Small intestine (tissue), 16 donors: Measurements from ENCODE around the gene NPNT. TPM values are rescaled to one million over a fixed set of nuclear protein-coding genes. Genes with fewer than 3 reads are reported as not detected.
"Not testable (repeated sequence)": the region's sequence is repeated elsewhere in the genome, so short reads cannot be mapped to it uniquely, and the experiment has no call there.

ENCODE experiments used
- DNase-seq, 2 donors: peaks; one replicate each; pipeline versions ENCODE4 v3.0.0 to v3.0.0-alpha.2; 2013
- FAIRE-seq: peaks from 2 replicates; lab custom pipeline; 2012; peaks lifted over from hg19 to GRCh38; lab: Jason Lieb, UNC
- H3K27ac ChIP-seq, 3 donors: one replicate each; pipeline ENCODE4 v1.5.1; 2013; ENCODE audit warnings: low read length in 2 of 3, mild to moderate bottlenecking in 2 of 3, control low read depth in 1 of 3, inconsistent platforms in 1 of 3, low read depth in 1 of 3, moderate library complexity in 1 of 3
- H3K27me3 ChIP-seq, 3 donors: one replicate each; pipeline ENCODE4 v1.6.1; 2013; ENCODE audit warnings: low read length in 3 of 3, inconsistent platforms in 1 of 3; ENCODE audit not compliant: control insufficient read depth in 3 of 3, insufficient read depth in 3 of 3
- H3K36me3 ChIP-seq, 3 donors: one replicate each; pipeline ENCODE4 v1.6.1; 2013; ENCODE audit warnings: low read length in 3 of 3, inconsistent platforms in 1 of 3, low read depth in 1 of 3, mild to moderate bottlenecking in 1 of 3, moderate library complexity in 1 of 3; ENCODE audit not compliant: control insufficient read depth in 3 of 3, insufficient read depth in 2 of 3
- H3K4me1 ChIP-seq, 3 donors: one replicate each; pipeline ENCODE4 v1.6.1; 2013; ENCODE audit warnings: low read length in 2 of 3, inconsistent platforms in 1 of 3, low read depth in 1 of 3, mild to moderate bottlenecking in 1 of 3, moderate library complexity in 1 of 3; ENCODE audit not compliant: control insufficient read depth in 3 of 3, insufficient read depth in 2 of 3
- H3K4me3 ChIP-seq, 3 donors: one replicate each; pipeline ENCODE4 v1.5.1; 2013; ENCODE audit warnings: low read length in 3 of 3, control low read depth in 1 of 3, inconsistent platforms in 1 of 3, low read depth in 1 of 3, mild to moderate bottlenecking in 1 of 3, moderate library complexity in 1 of 3
- H3K9me3 ChIP-seq, 2 donors: one replicate each; pipeline ENCODE4 v1.6.1; 2013; ENCODE audit warnings: low read depth in 1 of 2, low read length in 1 of 2; ENCODE audit not compliant: control insufficient read depth in 2 of 2, insufficient read depth in 1 of 2
- WGBS, 3 donors: extraction: QIAGEN DNeasy Blood & Tissue Kit; methylation state at CpG; one replicate each; pipeline ENCODE4 v1.1.7; 2013; 5-methylcytosine and 5-hydroxymethylcytosine counted together
- long read RNA-seq, 10 donors: transcript quantifications; one replicate each; lab custom pipeline, GENCODE V29; 2026
- polyA plus RNA-seq, 4 donors: library from polyadenylated mRNA; stranded (reverse) in 3 of 4; unstranded in 1 of 4; fragments of 200-250 nt in 3 of 4; fragments of 120-200 nt in 1 of 4; gene quantifications; one replicate each; pipeline versions ENCODE4 v1.2.1 to v1.2.3, GENCODE V29; 2013
- donor health status: healthy with polysubstance abuse.
- donor health status: control.
- donor health status: control.
- donor health status: Bipolar disorder and iron deficiency.
- donor health status: healthy.

The NPNT gene
- polyA plus RNA-seq, result 100 to 1,000 TPM in 2 of 4 donors, 10 to 100 TPM in 2; 28.9 to 206 (median 113) TPM
- long read RNA-seq, donor 1, full-length matches to known transcripts, result 6 of 23 reads
- long read RNA-seq, donor 1, partial matches to known transcripts, result 17 of 23 reads
- long read RNA-seq, donor 1, other reads (novel, unspliced or antisense), result 0 of 23 reads
- long read RNA-seq, donor 2, full-length matches to known transcripts, result 6 of 6 reads
- long read RNA-seq, donor 2, partial matches to known transcripts, result 0 of 6 reads
- long read RNA-seq, donor 2, other reads (novel, unspliced or antisense), result 0 of 6 reads
- long read RNA-seq, donor 3, full-length matches to known transcripts, result 1 of 10 reads
- long read RNA-seq, donor 3, partial matches to known transcripts, result 9 of 10 reads
- long read RNA-seq, donor 3, other reads (novel, unspliced or antisense), result 0 of 10 reads
- long read RNA-seq, donor 4, result 0 reads
- long read RNA-seq, donor 5, full-length matches to known transcripts, result 1 of 1 reads
- long read RNA-seq, donor 5, partial matches to known transcripts, result 0 of 1 reads
- long read RNA-seq, donor 5, other reads (novel, unspliced or antisense), result 0 of 1 reads
- long read RNA-seq, donor 6, full-length matches to known transcripts, result 4 of 10 reads
- long read RNA-seq, donor 6, partial matches to known transcripts, result 6 of 10 reads
- long read RNA-seq, donor 6, other reads (novel, unspliced or antisense), result 0 of 10 reads
- long read RNA-seq, donor 7, full-length matches to known transcripts, result 12 of 36 reads
- long read RNA-seq, donor 7, partial matches to known transcripts, result 24 of 36 reads
- long read RNA-seq, donor 7, other reads (novel, unspliced or antisense), result 0 of 36 reads
- long read RNA-seq, donor 8, full-length matches to known transcripts, result 1 of 1 reads
- long read RNA-seq, donor 8, partial matches to known transcripts, result 0 of 1 reads
- long read RNA-seq, donor 8, other reads (novel, unspliced or antisense), result 0 of 1 reads
- long read RNA-seq, donor 9, partial matches to known transcripts, result 5 of 5 reads
- long read RNA-seq, donor 9, other reads (novel, unspliced or antisense), result 0 of 5 reads
- long read RNA-seq, donor 10, full-length matches to known transcripts, result 5 of 82 reads
- long read RNA-seq, donor 10, partial matches to known transcripts, result 77 of 82 reads
- long read RNA-seq, donor 10, other reads (novel, unspliced or antisense), result 0 of 82 reads

- Histone ChIP-seq H3K9me3 (no peaks in the 10 kb centered on the region), H3K4me1 (peaks cover 0 to 23% (median 3%) of the 10 kb centered on the region in 3 donors), H3K4me3 (peak within 1 kb of the TSS; percentile 51 to 83 (median 70)), H3K36me3 (peaks cover 0 to 3% (median 0%) of the 10 kb centered on the region in 3 donors), H3K27me3 (no peaks in the 10 kb centered on the region), H3K27ac (peak within 1 kb of the TSS; percentile 69 to 92 (median 78))
- DNase-seq (peak; percentile 54 to 92), FAIRE-seq (no peak)
- 1 to 4% (median 3%) methylated on average over 29 to 56 of the region's 56 CpGs for WGBS, 3 donors
Measured at GRCh38 chr4:105894660-105895582, at the start of gene NPNT. Gene NPNT, plus strand, starts transcription at chr4:105895471. Its CDS starts 182 bp downstream, at chr4:105895653.

GRCh38 chr4:105845559-105845958, 49.7 kb upstream of the NPNT start:
- Histone ChIP-seq H3K27ac (no peak overlapping the region), H3K4me3 (no peak overlapping the region), H3K27me3 (no peaks in the 10 kb centered on the region), H3K36me3 (peaks cover 0 to 2% (median 0%) of the 10 kb centered on the region in 3 donors), H3K9me3 (no peaks in the 10 kb centered on the region), H3K4me1 (peaks cover 2 to 4% (median 2%) of the 10 kb centered on the region in 3 donors)
- FAIRE-seq, result no peak
- DNase-seq, result no peak
- 88 to 91% (median 89%) methylated on average over 3 of the region's 3 CpGs for WGBS, 3 donors

- not testable (repeated sequence) for H3K36me3 ChIP-seq, H3K9me3 ChIP-seq, H3K4me3 ChIP-seq, H3K27ac ChIP-seq, H3K4me1 ChIP-seq, DNase-seq, H3K27me3 ChIP-seq, FAIRE-seq
- WGBS, 3 donors, result 78 to 88% (median 87%) methylated on average over 6 of the region's 6 CpGs
Measured at GRCh38 chr4:105848359-105848758, 46.9 kb upstream of the NPNT start.

GRCh38 chr4:105851196-105851595, 44.1 kb upstream of the NPNT start:
- H3K36me3 ChIP-seq, result peaks cover 0 to 2% (median 0%) of the 10 kb centered on the region in 3 donors
- no peaks in the 10 kb centered on the region for H3K27me3 ChIP-seq
- H3K27ac ChIP-seq, result peak overlapping the region in 2 of 3 donors; percentile 61 to 86
- H3K9me3 ChIP-seq, result peaks cover 0 to 3% of the 10 kb centered on the region in 2 donors
- DNase-seq (peak; percentile 60 to 90), FAIRE-seq (no peak)
- WGBS, 3 donors, result 12 to 63% (median 50%) methylated on average over 3 of the region's 3 CpGs
- peaks cover 2 to 7% (median 2%) of the 10 kb centered on the region in 3 donors for H3K4me1 ChIP-seq
- H3K4me3 ChIP-seq, result no peak overlapping the region

- not testable (repeated sequence) for H3K9me3 ChIP-seq, H3K4me1 ChIP-seq, DNase-seq, H3K27me3 ChIP-seq, H3K36me3 ChIP-seq, FAIRE-seq, H3K27ac ChIP-seq, H3K4me3 ChIP-seq
- WGBS, 3 donors, result 95 to 100% (median 96%) methylated on average over 2 of the region's 2 CpGs
Measured at GRCh38 chr4:105852230-105852629, 43.0 kb upstream of the NPNT start.

- WGBS, 3 donors, result 90 to 94% (median 91%) methylated on average over 10 of the region's 10 CpGs
- FAIRE-seq, result no peak
- no peak for DNase-seq
- Histone ChIP-seq H3K27me3 (no peaks in the 10 kb centered on the region), H3K4me3 (no peak overlapping the region), H3K36me3 (peaks cover 0 to 2% (median 0%) of the 10 kb centered on the region in 3 donors), H3K9me3 (peaks cover 0 to 29% of the 10 kb centered on the region in 2 donors), H3K4me1 (no peaks in the 10 kb centered on the region), H3K27ac (no peak overlapping the region)
Measured at GRCh38 chr4:105858466-105859040, 36.7 kb upstream of the NPNT start.

- H3K27ac ChIP-seq, result no peak overlapping the region
- FAIRE-seq, result no peak
- no peaks in the 10 kb centered on the region for H3K27me3 ChIP-seq
- no peak overlapping the region for H3K4me3 ChIP-seq
- H3K9me3 ChIP-seq, result peaks cover 0 to 29% of the 10 kb centered on the region in 2 donors
- peaks cover 0 to 2% (median 0%) of the 10 kb centered on the region in 3 donors for H3K36me3 ChIP-seq
- 18 to 47% (median 22%) methylated on average over 1 of the region's 1 CpG for WGBS, 3 donors
- no peaks in the 10 kb centered on the region for H3K4me1 ChIP-seq
- no peak for DNase-seq
Measured at GRCh38 chr4:105859233-105859632, 36.0 kb upstream of the NPNT start.
